ENCODE measurements around the gene TBL2. TPM values are rescaled to one million over a fixed set of nuclear protein-coding genes. Genes with fewer than 3 reads are reported as not detected.
A peak's percentile ranks its signal among the peaks of the same experiment; 100 is the strongest.
"Not testable (repeated sequence)": the region's sequence is repeated elsewhere in the genome, so short reads cannot be mapped to it uniquely, and the experiment has no call there.

TBL2 gene
- total RNA-seq, 2 donors from 2014 or later = 14.3 to 24.8 TPM

DNA sequence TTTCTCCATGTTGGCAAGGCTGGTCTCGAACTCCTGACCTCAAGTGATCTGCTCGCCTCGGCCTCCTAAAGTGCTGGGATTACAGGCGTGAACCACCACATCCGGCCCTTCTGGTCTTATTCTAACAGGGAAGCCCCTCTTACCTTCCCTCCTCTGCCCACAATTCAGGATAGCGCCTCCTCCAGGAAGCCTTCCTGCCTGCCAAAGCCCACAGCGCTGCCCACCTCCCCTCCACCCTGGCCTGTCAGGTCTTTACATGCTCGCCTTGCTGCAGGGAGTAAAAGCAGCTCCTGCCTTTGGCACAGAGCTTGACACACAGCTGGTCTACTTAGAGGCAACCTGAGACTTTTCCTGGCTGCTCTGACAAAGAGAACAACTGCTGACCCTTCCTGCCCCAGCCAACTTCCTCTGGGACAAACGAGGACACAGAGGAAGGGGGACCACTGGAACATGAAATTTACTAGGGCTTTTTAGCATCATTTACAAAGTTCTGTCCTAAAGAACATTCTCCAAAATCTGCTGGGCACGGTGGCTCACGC is 32.7 kb upstream of the TBL2 start:
- ATAC-seq = no peak
- DNase-seq = no peak
- intact Hi-C loops (cut with DNase I) = loop anchor here in 1 of 2 donors (10.0 kb wide), 1 partner anchor 244 kb away; no protein-coding TSS in a partner anchor

DNA sequence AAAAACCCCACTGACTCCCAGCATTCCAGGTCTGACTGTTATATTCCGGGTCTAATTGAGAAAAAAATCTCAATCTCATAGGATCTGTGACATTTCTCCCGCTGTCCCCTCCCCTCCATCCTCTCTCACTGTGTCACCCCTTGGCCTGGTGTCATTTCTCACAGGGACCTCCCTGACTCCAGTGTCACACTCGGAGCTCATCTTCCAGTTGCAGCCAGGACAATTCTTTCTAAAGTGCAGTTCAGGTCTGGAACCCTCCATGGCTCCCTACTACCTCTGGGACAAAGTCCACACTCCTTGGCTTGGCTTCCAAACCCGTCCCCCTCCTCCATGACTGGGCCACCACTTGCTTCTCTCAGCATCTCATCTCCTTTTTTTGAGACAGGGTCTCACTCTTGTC is 31.7 kb upstream of the TBL2 start:
- intact Hi-C loops (cut with DNase I) = loop anchor here in 1 of 2 donors (10.0 kb wide), 1 partner anchor 245 kb away; no protein-coding TSS in a partner anchor
- no peak for ATAC-seq
- no peak for DNase-seq

DNA sequence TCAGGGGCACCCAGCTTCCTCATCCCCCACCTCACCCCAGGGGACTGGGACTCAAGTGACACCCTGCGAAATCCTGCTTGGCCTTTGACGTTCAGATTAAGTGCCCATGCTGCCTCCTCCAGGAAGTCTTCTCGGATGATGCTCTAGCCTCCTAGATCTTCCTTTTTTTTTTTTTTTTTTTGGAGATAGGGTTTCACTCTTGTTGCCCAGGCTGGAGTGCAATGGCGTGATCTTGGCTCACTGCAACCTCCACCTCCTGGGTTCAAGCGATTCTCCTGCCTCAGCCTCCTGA is 29.3 kb upstream of the TBL2 start:
- DNase-seq, ATAC-seq: not testable (repeated sequence)
- intact Hi-C loops (cut with DNase I) = loop anchor here (2.0 to 5.0 kb wide), 4 partner anchors 60 to 250 kb away; partner anchors contain the start of gene VPS37D (in 1 of the 2)

DNA sequence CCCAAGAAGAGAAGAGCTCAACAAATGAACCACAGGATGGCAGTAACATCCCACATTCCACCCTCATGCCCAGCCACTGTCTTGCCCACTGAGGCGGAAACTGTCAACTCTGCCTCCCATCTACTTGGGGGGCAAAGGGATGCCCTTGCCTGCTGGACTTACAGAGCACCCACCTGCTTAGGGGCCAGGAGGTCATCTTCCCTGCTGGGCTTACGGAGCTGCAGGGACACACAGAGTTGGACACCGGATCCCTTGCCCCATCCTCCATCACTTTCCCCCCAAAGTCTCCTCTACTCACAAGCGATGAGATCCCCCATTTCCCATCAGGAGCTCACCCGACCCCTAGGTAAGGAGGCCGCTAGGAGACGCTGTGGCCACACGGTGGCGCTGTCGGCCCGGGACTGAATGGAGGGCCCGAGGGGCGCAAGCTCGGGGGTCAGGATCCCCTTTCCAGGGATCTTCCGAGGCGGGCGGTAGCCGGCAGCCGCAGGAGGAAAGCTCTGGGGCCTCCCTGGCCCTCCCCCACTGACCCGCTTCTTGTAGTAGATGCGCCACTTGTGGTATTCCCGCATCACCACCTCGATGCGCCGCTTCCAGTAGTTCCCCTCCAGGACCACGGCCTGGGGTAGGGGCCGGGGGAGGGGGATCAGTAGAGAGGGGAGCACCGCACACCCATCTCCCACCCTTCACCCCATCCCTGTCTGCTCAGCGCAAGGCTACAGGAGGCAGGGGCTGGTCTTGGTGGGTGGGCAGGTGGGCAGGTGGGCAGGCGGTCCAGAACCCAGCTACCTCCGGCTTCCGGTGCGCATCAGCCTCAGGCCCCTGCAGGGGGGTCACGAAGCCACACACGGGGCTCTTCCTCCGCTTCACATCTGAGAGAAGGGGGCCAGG is 28.7 kb upstream of the TBL2 start:
- intact Hi-C loops (cut with DNase I) = loop anchor here (2.0 to 5.0 kb wide), 4 partner anchors 60 to 250 kb away; partner anchors contain the start of gene VPS37D (in 1 of the 2)

DNA sequence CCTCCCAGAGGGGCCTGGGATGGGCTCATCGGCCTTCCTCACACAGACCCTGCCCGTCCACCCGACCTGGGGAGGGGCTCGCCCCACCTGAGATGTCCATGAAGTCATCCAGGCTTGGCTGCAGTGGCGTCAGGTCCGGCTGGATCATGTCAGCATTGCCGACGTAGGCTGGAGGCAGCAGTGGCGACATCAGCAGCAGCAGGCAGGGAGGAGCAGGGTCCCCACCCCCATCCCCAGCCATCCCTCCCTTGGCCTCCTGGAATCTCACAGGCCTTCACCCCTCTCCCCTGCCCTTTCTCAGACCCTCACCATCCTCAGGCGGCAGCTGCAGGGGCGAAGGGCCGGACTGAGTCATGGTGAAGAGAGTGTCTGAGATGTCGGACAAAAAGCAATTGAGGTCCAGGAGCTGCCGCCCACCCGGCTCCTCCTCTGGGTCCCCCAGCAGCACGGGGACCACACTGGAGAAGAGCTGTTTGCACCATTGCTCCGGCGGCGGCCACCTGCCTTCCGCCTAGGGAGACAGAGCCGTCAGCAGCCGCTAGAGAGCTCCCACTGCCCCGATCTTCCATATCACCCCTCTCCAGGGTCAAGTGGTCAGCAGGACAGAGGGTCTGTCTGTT is 27.3 kb upstream of the TBL2 start:
- ATAC-seq (no peak), DNase-seq (no peak)
- intact Hi-C loops (cut with DNase I) = loop anchor here (2.0 to 5.0 kb wide), 4 partner anchors 62 to 252 kb away; partner anchors contain the start of gene VPS37D (in 1 of the 2)

More for the DNA sequence above, 28.7 kb upstream of the TBL2 start:
- DNase-seq = peak; percentile 54
- ATAC-seq = peak; percentile 55 to 66

DNA sequence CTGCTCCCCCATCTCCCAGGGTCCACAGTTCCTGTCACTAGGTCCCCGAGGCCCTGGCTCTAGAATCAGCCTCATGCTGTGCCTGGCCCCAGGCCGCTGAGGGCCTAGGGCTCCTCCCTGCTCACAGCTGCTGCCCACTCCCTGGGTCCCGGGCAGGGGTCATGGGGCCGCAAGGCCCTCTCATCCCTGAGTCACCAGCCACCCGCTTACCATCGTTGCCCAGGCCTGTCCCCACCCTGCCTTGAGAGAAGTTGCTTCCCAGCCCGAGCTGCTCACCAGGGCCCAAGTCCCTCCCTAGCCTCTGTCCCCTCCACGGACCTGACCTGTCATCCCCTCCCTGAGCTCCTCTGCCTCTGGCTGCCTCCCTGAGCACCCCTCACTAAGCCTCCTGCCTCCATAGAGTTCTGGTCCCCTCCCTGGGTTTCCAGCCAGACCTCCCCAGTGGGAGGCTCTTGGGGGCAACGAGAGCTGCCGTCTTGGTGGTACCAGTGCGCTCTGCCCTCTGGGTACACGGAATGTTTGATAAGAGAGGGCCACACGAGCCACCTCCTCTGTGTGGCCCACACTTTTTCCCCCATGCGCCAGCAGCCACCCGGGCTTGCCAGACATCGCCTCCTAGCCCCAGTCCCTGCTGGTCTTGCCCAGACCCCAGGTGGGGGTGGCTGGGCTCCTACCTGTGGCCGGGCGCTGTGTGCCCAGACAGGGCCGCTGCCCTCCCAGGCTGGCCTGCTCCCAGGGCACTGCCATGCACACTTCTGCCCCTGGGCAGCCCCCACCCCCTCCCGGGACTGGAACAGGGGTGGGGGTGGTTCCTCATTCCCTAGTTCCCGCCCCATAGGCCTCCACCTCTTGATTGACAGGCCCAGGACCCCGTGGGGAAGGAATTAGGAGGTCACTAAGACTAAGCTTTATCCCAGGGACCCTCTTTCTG is 24.6 kb upstream of the TBL2 start:
- DNase-seq (no peak), ATAC-seq (no peak)
- intact Hi-C loops (cut with DNase I) = no loop called here

DNA sequence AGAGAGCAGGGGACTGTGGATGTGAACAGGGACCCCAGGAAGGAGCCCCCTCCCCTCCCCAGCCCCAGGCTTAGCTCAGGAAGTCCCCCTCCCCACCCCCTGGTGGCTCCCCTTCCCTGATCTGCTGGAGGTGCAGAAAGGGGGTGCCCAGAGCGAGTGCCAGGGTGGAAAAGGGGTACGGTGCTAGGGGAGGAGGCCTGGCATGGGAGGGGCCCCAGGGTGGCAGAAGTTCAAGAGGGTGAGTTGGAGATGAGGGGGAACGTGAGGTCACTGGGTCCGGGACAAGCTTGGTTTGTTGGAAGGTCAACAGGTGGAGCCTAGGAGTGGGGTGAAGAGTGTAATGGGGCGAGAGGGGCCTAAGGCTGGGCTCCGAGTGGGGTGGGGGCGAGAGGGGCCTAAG is 21.5 kb upstream of the TBL2 start:
- DNase-seq (no peak), ATAC-seq (no peak)
- intact Hi-C loops (cut with DNase I) = no loop called here

DNA sequence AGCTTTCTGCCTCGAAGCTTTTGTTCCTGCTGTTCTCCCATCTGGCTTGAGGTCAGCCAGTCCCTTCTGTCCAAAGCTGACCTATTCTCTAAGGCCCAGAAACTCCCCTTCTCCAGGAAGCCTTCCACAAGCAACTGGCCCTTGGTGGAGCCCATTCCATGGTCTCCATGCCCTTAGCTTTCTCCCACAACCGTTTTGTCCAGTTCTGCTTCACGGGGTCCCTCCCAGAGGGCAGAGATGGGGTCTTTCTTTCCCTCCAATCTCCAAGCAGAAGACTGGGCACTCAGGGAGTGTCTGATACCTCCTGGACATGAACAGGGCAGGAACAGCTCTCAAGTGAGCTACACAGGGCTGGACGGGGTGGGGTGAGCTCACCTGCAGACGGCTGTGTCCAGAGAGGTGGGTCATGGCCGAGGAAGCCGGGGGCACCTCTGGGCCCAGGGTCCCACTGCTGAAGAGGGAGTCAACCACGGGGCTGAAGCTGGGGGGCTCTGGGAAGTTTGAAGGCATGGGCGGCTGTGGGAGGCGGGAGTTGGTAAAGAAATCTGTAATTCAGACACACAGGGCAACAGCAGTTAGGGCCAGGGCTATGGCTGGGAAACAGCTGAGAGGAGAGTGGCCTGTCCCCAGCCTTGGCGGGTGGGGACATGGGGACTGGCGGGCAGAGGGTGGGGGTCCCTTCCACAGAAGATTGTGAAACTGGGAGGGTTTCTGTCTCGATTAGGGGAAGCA is 20.9 kb upstream of the TBL2 start:
- intact Hi-C loops (cut with DNase I) = no loop called here
- no peak for ATAC-seq
- no peak for DNase-seq

DNA sequence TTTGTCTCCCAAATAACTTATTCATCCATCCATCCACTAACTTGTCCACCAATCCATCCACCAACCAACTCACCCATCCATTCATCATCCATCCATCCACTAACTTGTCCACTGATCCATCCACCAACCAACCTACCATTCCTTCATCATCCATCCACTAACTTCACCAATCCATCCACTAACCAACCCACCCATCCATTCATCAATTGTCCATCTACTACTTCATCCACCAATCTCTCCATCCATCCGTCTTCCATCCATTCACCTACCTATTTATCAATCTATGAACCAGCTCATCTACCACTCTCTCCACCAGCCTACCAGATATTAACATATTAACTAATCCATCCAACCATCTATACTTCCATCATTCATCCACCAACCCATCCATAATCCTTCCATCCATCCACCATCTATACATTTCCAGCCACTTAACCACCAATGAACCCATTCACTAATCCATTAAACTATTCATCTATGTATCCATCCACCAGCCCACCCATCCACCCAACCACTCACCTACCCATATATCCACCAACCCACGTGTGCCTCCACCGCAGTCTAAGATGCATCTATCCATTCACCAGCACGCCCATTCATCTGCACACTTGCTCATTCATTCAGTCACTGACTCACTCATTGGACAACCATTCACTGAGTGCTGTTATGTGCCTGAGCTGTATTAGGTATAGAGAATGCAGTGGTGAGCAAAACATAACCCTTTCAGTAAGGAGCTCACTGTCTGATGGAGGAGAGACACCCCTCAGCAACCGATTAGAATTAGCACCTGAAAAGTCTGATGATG is 19.8 kb upstream of the TBL2 start:
- DNase-seq (no peak), ATAC-seq (no peak)
- intact Hi-C loops (cut with DNase I) = no loop called here

DNA sequence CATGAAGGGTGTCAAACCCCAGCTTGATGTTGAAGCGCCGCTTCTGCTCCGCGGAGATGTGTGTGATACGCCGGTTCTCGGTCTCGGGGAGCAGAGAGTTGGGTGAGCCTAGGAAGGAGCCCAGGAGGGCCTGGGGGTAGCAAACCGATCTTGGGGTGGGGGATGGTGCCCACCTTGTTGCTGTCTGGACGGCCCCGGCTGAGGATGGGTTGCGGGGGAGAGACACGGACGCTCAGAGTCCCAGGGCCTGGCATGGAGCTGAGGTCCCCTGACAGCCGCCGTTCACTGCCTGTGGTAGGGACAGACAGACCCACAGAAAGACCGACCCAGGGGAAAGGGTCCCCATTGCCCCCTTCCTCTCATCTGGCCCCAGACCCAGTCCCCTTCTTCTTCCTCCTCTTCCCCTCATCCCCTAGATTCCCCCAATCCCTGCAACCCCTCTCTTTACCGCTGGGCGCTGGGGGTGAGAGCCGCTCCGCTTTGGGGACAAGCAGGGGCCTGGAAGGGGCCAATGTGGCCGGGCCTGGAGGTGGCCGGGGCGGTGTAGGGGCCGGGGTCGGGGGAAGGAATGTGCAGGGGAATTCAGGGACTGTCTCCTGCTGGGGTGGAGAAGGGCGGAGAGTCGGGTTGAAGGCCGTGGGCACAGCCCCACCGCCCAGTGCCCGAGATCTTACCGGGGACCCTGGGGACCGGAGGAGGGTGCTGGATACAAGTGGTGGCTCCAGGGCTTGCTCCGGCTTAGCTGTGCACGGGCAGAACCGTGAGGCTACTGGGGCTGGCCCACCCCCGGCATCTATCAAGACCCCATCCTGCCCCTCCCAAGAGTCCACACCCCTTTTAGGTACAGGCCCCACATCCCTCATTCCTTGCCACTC is 18.0 kb upstream of the TBL2 start:
- DNase-seq (no peak), ATAC-seq (no peak)
- intact Hi-C loops (cut with DNase I) = no loop called here

DNA sequence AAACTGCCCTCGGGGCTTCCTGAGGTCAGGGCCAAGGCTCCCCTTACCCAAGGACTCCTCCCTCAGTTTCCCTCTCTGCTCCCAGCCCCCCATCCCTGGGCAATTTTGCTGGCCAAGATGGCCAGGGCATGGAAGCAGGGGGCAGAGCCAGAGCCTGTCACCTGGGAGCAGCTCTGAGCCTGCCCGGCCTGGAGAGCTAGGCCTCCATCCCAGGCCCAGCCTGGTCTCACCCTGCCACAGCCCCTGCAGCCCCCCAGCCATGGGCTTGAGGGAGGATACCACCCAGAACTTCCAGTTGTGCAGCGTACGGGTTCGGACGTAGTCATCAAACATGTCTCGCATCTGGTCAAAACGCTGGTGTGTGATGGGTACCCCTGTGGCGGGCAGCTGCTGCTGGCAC is 17.0 kb upstream of the TBL2 start:
- ATAC-seq = no peak
- DNase-seq = no peak
- intact Hi-C loops (cut with DNase I) = no loop called here

DNA sequence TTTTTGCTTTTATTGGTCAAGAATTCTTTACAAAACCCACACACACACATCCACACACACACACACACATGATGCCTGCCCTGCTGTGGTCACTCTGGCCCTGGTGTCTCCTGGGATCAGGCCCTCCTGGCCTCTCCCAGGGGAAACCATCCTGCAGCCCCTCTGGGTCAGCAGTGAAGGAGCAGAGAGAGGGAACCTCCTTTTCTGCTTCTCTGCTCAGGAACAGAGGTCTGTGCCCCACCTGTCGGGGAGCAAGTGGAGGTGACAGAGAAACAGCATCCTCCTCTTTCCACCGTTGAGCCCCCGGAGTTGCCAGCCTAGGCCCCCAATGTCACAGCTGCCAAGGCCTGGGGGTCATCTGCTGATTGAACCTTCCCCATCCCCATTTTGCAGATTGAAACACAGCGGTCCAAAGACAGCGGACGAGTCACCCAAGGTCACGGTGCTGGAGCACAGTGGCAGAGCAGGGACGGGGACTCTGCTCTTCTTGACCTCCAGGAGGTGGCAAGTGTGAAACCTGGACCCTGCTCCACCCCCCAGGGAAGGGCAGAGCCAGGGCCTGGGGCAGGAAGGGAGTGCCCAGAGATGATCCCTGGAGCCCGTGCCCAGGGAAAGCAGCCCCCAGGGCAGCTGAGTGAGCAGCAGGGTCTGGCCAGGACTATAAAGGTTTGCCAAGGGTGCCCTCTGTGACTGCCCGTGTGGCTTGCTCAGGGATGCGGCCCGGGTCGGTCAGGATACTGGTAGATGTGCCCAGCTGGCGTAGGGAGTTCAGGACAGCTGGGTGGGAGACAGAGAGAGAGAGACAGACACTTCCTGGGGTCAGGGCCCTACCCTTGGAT is 15.0 kb upstream of the TBL2 start:
- ATAC-seq = no peak
- no peak for DNase-seq
- intact Hi-C loops (cut with DNase I) = no loop called here

DNA sequence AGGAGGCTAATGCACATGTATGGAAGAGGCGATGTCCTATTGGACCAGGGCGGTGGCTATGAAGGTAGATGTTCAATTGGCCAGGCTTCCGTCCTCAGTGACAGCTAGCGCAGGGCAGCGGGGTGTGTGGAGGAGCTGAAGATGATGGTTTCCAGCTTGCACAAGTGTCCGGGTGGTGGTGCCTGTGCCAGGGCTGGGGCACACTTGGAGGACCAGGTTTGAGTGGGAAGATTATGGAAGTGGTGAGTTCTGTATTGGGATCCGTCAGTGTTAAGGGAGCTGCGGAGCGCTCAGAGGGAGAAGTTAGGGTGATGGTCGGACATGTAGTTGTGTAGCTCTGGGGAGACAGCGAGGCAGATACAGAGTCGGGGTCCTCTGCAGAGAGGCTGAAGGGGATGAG is 8.5 kb upstream of the TBL2 start:
- ATAC-seq = no peak
- DNase-seq = no peak
- intact Hi-C loops (cut with DNase I) = no loop called here

DNA sequence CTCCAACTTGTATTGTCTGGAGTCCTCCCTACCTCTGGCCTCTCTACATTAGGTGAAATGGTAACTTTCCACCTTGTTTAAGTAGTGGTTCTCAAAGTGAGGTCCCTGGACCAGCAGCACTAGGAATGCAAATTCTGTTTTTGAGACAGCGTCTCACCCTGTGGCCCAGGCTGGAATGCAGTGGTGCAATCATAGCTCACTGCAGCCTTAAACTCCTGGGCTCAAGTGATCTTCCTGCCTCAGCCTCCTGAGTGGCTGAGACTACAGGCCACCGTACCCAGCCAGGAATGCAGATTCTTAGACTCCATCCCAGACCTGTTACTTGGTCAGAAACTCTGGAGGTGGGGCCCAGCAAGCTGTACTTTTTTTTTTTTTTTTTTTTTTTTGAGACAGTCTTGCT is 6.8 kb upstream of the TBL2 start:
- DNase-seq (no peak), ATAC-seq (no peak)

DNA sequence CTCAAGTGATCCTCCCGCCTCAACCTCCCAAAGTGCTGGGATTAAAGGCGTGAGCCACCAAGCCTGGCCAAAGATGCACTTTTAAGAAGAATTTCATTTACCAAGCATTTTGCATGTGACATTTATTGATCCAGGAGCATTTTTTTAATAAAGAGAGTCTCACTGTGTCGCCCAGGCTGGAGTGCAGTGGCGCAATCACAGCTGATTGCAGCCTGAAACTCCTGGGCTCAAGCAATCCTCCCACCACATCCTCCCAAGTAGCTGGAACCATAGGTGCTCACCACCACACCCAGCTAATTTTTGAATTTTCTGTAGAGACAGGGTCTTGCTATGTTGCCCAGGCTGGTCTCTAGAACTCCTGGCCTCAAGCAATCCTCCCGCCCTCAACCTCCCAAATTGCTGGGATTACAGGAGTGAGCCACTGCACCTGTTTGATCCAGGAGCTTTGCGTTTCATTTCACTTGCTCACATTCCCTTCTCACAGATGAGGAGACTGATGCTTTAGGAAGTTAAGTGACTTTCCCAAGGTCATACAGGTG is 4.4 kb upstream of the TBL2 start:
- ATAC-seq = no peak
- no peak for DNase-seq
- intact Hi-C loops (cut with DNase I) = no loop called here

More for the DNA sequence above, 6.8 kb upstream of the TBL2 start:
- intact Hi-C loops (cut with DNase I) = no loop called here

DNA sequence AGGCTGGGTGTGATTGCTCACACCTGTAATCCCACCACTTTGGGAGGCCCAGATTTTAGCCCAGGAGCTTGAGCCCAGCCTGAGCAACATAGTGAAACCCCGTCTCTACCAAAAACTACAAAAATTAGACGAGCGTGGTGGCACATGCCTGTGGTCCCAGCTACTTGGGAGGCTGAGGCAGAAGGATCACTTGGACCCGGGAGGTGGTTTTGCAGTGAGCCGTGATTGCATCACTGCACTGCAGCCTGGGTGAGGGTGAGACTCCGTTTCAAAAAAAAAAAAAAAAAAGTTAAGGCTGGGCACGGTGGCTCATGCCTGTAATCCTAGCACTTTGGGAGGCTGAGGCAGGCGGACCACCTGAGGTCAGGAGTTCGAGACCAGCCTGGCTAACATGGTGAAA is 2.6 kb upstream of the TBL2 start:
- DNase-seq; intact Hi-C loops (cut with DNase I); ATAC-seq: not testable (repeated sequence)

Data from left cardiac atrium (tissue), 4 donors.